ENCODE measurements around the gene DTNA. TPM values are rescaled to one million over a fixed set of nuclear protein-coding genes. Genes with fewer than 3 reads are reported as not detected.

Gene DTNA
- total and polyA plus RNA-seq, 2 of the 8 experiments (the other 6 are each of a cell fraction or from before 2014, with no cell fraction given), result 30.2 to 32.7 TPM

- FAIRE-seq (no peak), DNase-seq (ENCODE audit: low read depth in 1 of 2, low spot score in 2 of 2) (no peak)
- Histone ChIP-seq H3K79me2 (ENCODE audit: control insufficient read depth in 1 of 2, insufficient read depth in 2 of 2, low read length in 2 of 2) (no peaks in the 10 kb centered on the region), H3K79me1 (ENCODE audit: low read depth, low read length) (no peaks in the 10 kb centered on the region), H3K23me2 (ENCODE audit: low read depth, low read length) (no peaks in the 10 kb centered on the region), H3K4me1 (replicated peaks in 1 of 4; ENCODE audit: control insufficient read depth in 3 of 4, insufficient read depth in 4 of 4, low read length in 3 of 4) (no peaks in the 10 kb centered on the region), H3K18ac (ENCODE audit: extremely low read depth, low read length) (no peak overlapping the region), H2BK15ac (ENCODE audit: low read length) (no peak overlapping the region), H2AFZ (ENCODE audit: low read length) (no peak overlapping the region), H3K4ac (replicated peaks; ENCODE audit: insufficient read length, low read depth, low read length) (no peak overlapping the region), H3K23ac (ENCODE audit: insufficient read length) (no peak overlapping the region), H3K4me2 (ENCODE audit: insufficient read depth in 1 of 2, low read depth in 2 of 2, low read length in 2 of 2) (no peak overlapping the region), H2BK12ac (ENCODE audit: low read depth, low read length) (no peak overlapping the region), H4K8ac (ENCODE audit: extremely low read depth, insufficient read depth, low read length) (no peak overlapping the region), H3K9ac (replicated peaks in 1 of 4; ENCODE audit: extremely low read depth in 1 of 4, low read depth in 3 of 4, low read length in 3 of 4) (no peak overlapping the region), H2AK5ac (ENCODE audit: low read depth, low read length) (no peak overlapping the region), H3K4me3 (ENCODE audit: extremely low read depth in 1 of 4, insufficient read depth in 2 of 4, low read depth in 3 of 4, low read length in 4 of 4) (no peak overlapping the region), H3K14ac (ENCODE audit: insufficient read length) (no peak overlapping the region), H2BK20ac (ENCODE audit: low read length) (no peak overlapping the region), H3K27ac (ENCODE audit: low read depth, low read length) (no peak overlapping the region), H2BK120ac (replicated peaks; ENCODE audit: low read depth, low read length) (no peak overlapping the region), H3K36me3 (ENCODE audit: control insufficient read depth in 2 of 4, insufficient read depth in 4 of 4, low read length in 3 of 4) (no peaks in the 10 kb centered on the region), H3K9me3 (ENCODE audit: insufficient read depth in 2 of 2, low read depth in 1 of 2, low read length in 1 of 2) (no peaks in the 10 kb centered on the region), H4K5ac (ENCODE audit: insufficient read length, low read depth, low read length) (no peak overlapping the region), H4K20me1 (replicated peaks in 1 of 2; ENCODE audit: control insufficient read depth in 1 of 2, insufficient read depth in 2 of 2, low read length in 2 of 2) (no peaks in the 10 kb centered on the region), H3K27me3 (replicated peaks in 1 of 4; ENCODE audit: control insufficient read depth in 3 of 4, extremely low read depth in 1 of 4, insufficient read depth in 3 of 4, low read length in 3 of 4) (no peaks in the 10 kb centered on the region), H4K91ac (replicated peaks; ENCODE audit: insufficient read length, low read length) (no peak overlapping the region), H2BK5ac (ENCODE audit: low read depth, low read length) (no peak overlapping the region), H3K56ac (replicated peaks; ENCODE audit: insufficient read length, low read depth, low read length) (no peak overlapping the region)
- ChIA-PET CTCF (ENCODE audit: partially characterized antibody) (interaction anchor here (1.3 to 2.8 kb wide), 2 partner anchors 10 to 12 kb away, joined by 5 to 14 read pairs; no protein-coding TSS in a partner anchor), POLR2A (ENCODE audit: partially characterized antibody) (no interaction called here)
- no peak for TF ChIP-seq BRCA1 (IDR thresholded peaks at IDR 0.05; ENCODE audit: low read depth, low read length)
- TF ChIP-seq SIX5 (IDR thresholded peaks at IDR 0.05; ENCODE audit: low read depth, low read length), result no peak
- TF ChIP-seq TCF12 (IDR thresholded peaks at IDR 0.05; ENCODE audit: low read depth, low read length), result no peak
- no peak for TF ChIP-seq GABPA (IDR thresholded peaks at IDR 0.05; ENCODE audit: borderline replicate concordance, insufficient read depth, low read length)
- TF ChIP-seq CTBP2 (IDR thresholded peaks at IDR 0.05; ENCODE audit: borderline replicate concordance, insufficient read depth, insufficient read length, low read length), result no peak
- TF ChIP-seq CBX8 (IDR thresholded peaks at IDR 0.05; ENCODE audit: borderline replicate concordance, low read depth, low read length), result no peak
- TF ChIP-seq ASH2L (IDR thresholded peaks at IDR 0.05; ENCODE audit: low read length), result no peak
- WGBS, 2 experiments (ENCODE audit: extremely low coverage in 1 of 2, insufficient coverage in 1 of 2, insufficient read length in 1 of 2, insufficient replicate concordance in 2 of 2, low coverage in 1 of 2, low lambda C conversion rate in 2 of 2, missing lambda C conversion rate in 1 of 2), result 95% methylated on average over 1 of the region's 1 CpG; no CpG with 5 or more reads in 1 of the 2 experiments
Measured at GRCh38 chr18:34740101-34740500, 30.0 kb downstream of the DTNA start.
